ENCODE data around the gene MAPK8. TPM values are rescaled to one million over a fixed set of nuclear protein-coding genes. Genes with fewer than 3 reads are reported as not detected.

Gene MAPK8
- total RNA-seq, 1 experiment from 2014 or later, result 55.7 TPM

- Mint-ChIP-seq H3K4me1 (ENCODE audit: low read depth, unreplicated experiment) (peaks cover 19% of the 10 kb centered on the region), H3K36me3 (ENCODE audit: insufficient read depth, unreplicated experiment) (no peaks in the 10 kb centered on the region), H3K4me3 (ENCODE audit: low read depth, unreplicated experiment) (no peak overlapping the region), H3K27ac (ENCODE audit: unreplicated experiment) (no peak overlapping the region), H3K9me3 (ENCODE audit: low read depth, unreplicated experiment) (no peaks in the 10 kb centered on the region), H3K27me3 (ENCODE audit: unreplicated experiment) (no peaks in the 10 kb centered on the region)
- no TSS peak for BruUV-seq (replicated peaks)
- CTCF ChIA-PET, result interaction anchor here (0.8 kb wide), 1 partner anchor 340 kb away, joined by 3 read pairs; no protein-coding TSS in a partner anchor
- TF ChIP-seq CTCF (IDR thresholded peaks at IDR 0.05; ENCODE audit: unreplicated experiment), result no peak
- intact Hi-C loops (cut with micrococcal nuclease; ENCODE audit: unreplicated experiment), result loop anchor here (2.0 kb wide), 1 partner anchor 17 kb away; no protein-coding TSS in a partner anchor
- DNase-seq, result peak; percentile 46
Measured at GRCh38 chr10:48316236-48316635, 9.8 kb downstream of the MAPK8 start.

GRCh38 chr10:48317321-48317990 lies 11.0 kb downstream of the MAPK8 start:
- H3K4me1 Mint-ChIP-seq (ENCODE audit: low read depth, unreplicated experiment), result peaks cover 10% of the 10 kb centered on the region
- H3K9me3 Mint-ChIP-seq (ENCODE audit: low read depth, unreplicated experiment), result no peaks in the 10 kb centered on the region
- H3K27ac Mint-ChIP-seq (ENCODE audit: unreplicated experiment), result no peak overlapping the region
- no peak overlapping the region for H3K4me3 Mint-ChIP-seq (ENCODE audit: low read depth, unreplicated experiment)
- CTCF ChIA-PET, result interaction anchor here (0.6 kb wide), 1 partner anchor 97 kb away, joined by 10 read pairs; no protein-coding TSS in a partner anchor
- H3K27me3 Mint-ChIP-seq (ENCODE audit: unreplicated experiment), result no peaks in the 10 kb centered on the region
- H3K36me3 Mint-ChIP-seq (ENCODE audit: insufficient read depth, unreplicated experiment), result no peaks in the 10 kb centered on the region
- DNase-seq, result no peak
- no peak for TF ChIP-seq CTCF (IDR thresholded peaks at IDR 0.05; ENCODE audit: unreplicated experiment)
- BruUV-seq (replicated peaks), result no TSS peak
- intact Hi-C loops (cut with micrococcal nuclease; ENCODE audit: unreplicated experiment), result loop anchor here (2.0 kb wide), 1 partner anchor 15 kb away; no protein-coding TSS in a partner anchor

- DNase-seq, result no peak
- TF ChIP-seq CTCF (IDR thresholded peaks at IDR 0.05; ENCODE audit: unreplicated experiment), result no peak
- Mint-ChIP-seq H3K4me1 (ENCODE audit: low read depth, unreplicated experiment) (peaks cover 15% of the 10 kb centered on the region), H3K27ac (ENCODE audit: unreplicated experiment) (no peak overlapping the region), H3K4me3 (ENCODE audit: low read depth, unreplicated experiment) (no peak overlapping the region), H3K36me3 (ENCODE audit: insufficient read depth, unreplicated experiment) (no peaks in the 10 kb centered on the region), H3K27me3 (ENCODE audit: unreplicated experiment) (no peaks in the 10 kb centered on the region), H3K9me3 (ENCODE audit: low read depth, unreplicated experiment) (no peaks in the 10 kb centered on the region)
- CTCF ChIA-PET, result no interaction called here
- intact Hi-C loops (cut with micrococcal nuclease; ENCODE audit: unreplicated experiment), result no loop called here
- BruUV-seq (replicated peaks), result no TSS peak
Measured at GRCh38 chr10:48322017-48322416, 15.5 kb downstream of the MAPK8 start.

GRCh38 chr10:48324580-48324979 lies 18.1 kb downstream of the MAPK8 start:
- no peak overlapping the region for H3K4me3 Mint-ChIP-seq (ENCODE audit: low read depth, unreplicated experiment)
- no peaks in the 10 kb centered on the region for H3K36me3 Mint-ChIP-seq (ENCODE audit: insufficient read depth, unreplicated experiment)
- DNase-seq, result no peak
- H3K27me3 Mint-ChIP-seq (ENCODE audit: unreplicated experiment), result no peaks in the 10 kb centered on the region
- intact Hi-C loops (cut with micrococcal nuclease; ENCODE audit: unreplicated experiment), result no loop called here
- H3K27ac Mint-ChIP-seq (ENCODE audit: unreplicated experiment), result no peak overlapping the region
- no TSS peak for BruUV-seq (replicated peaks)
- H3K9me3 Mint-ChIP-seq (ENCODE audit: low read depth, unreplicated experiment), result no peaks in the 10 kb centered on the region
- H3K4me1 Mint-ChIP-seq (ENCODE audit: low read depth, unreplicated experiment), result peaks cover 15% of the 10 kb centered on the region
- TF ChIP-seq CTCF (IDR thresholded peaks at IDR 0.05; ENCODE audit: unreplicated experiment), result no peak
- CTCF ChIA-PET, result no interaction called here
